GM18526 (cell line): ENCODE measurements around the gene CLDND1.

Source experiments
- POLR2A ChIP-seq: IDR thresholded peaks from 3 replicates; pipeline ENCODE4 v1.6.1; 2011; ENCODE audit not compliant: insufficient read length; ENCODE audit errors: extremely low read depth

The CLDND1 gene

DNA sequence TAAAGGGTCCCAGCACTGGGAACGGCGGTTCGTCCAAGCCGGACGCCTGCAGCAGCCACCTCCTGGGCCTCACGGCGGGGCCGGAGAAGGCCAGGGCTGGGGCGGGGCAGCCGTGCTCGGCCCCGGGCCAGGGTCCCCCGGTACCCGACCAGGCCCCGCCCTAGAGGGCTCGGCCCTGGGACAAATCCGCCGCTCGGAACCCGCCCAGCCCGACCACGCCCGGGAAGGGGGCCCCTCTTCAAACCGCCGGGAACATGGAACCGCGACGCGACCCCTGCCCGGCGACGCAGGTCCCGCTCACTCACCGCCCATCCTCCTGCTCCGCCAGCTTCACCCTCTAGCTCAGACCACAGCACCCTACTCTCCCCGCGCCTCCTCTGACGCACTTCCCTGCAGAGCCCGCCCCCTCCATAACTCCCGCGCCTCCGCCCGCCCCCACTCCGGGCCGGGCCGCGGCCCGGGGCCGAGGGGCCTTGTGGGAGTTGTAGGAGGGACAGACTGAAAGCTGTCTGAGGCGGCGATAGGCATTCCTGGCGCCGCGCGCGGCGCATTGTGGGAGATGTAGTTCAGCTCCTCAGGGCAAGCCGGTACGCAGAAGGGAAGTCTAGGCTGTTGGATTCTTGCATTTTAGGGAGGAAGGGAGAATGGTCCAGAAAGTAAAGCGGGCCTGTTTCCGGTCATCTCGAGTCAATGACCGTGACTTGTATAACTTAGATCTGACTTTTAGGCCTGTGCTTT lies at the start of gene CLDND1:
Gene CLDND1, minus strand, starts transcription at position 359 of the 738 bp plus-strand sequence. CDS start 1,478 bp downstream, outside the sequence.
- peak; percentile 84 for TF ChIP-seq POLR2A

DNA sequence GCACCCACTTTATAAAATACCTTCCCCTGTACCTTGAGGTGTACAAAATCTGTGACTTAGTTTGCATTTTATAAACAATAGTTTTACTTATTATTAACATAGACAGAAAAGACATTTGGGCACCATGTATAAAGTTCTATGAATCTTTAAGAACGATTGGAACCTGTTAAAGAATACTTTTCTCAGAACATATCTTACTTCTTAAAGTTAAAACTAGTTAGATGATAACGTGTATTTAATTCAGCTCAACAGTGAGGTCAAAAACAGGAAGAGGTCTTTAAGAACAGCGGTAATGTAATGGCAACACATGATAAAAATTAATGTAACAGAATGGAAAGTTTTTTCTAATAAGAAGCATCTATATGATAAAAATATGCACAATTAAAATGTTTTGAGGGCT lies 45.7 kb upstream of the CLDND1 start:
- no peak for TF ChIP-seq POLR2A

DNA sequence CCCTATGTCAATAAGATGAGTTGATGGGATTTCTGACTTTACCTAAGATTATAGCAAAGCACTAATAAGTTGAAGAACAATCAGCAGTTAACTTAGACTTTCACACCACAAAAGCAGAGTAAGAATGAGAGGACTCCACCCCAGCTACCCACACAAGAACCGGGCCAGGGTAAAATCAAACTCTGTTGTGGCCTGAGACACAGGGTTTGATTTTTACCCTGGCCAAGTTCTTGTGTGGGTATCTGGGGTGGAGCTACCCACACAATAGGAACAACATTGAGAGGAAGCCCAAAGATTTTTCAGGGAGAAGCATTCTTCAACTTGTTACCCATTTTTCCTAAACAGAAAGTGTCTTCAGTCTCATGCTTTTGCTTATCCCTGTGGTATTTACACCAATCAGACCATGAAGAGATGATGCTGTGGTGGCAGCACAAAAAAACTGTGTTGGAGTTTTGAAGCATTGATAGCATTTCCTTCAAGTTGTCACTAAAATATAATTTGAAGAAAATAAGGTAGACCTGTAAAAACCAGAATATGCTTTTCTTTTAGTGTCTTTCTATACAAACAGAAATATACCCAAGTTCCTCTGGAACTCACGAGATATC lies 45.1 kb upstream of the CLDND1 start:
- TF ChIP-seq POLR2A, result no peak

DNA sequence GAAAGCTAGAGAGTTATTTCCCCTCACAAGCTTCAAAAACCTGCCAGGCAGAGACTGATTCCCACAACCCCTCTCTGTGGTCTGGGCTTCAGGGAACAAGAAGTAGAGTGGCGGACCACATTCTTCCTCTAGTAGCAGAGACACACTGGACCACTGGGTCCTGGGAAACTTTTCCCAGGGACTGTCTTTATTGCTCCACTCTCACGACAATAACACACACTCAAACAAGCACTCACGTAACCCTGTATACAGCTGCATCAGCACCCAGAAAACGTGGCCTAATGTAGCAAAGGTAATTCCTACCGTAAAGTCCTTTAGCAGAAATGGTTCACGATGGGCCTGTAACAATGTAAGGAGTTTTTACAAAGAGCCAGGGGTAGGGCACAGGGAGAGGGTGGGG lies 43.1 kb upstream of the CLDND1 start:
- TF ChIP-seq POLR2A, result no peak

DNA sequence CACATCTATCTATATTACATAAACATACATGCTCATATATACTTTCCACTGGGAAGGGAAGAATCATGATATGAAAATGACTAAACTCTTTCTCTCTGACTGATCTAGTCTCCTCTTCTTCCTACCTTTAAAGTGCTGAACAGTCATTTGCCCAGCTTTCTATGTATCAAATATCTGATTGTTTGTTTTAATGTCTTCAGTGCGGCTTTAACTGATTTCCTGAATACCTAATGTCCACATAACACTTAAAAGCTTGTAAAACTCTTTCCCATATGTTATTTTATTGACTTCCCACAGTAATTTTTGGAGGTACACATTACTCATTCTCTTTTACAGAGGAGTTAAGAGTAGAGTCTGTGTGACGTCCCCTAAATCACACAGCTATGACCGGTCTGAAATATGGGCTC lies 42.5 kb upstream of the CLDND1 start:
- no peak for TF ChIP-seq POLR2A

DNA sequence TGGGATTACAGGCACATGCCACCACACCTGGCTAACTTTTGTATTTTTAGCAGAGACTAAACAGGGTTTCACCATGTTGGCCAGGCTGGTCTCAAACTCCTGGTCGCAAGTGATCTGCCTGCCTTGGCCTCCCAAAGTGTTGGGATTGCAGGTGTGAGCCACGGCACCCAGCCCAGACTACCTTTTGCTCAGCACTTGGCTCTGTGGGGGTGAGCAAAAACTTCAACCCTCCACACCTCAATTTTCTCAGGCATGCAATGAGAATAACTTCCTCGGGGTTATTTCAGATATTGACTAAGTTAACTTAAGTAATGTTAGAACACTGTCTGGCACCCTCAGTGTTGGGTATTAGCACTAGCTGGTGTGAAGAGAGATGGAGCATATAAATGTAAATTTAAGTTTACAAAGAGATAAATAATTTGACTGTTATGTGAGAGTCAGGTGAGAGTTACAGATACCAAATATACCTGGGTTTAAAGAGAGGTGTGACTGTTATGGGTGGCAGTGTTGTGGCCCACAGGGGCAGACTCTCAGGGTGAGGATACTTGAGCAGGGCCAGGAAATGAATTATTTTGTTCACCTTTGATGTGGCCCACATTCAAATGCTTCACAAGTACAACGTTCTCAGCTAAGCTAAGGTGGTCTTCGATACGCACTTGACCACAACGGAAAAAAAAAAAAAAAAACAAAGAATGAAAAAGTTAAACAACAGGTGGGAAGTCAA lies 41.7 kb upstream of the CLDND1 start:
- peak; percentile 31 for TF ChIP-seq POLR2A

DNA sequence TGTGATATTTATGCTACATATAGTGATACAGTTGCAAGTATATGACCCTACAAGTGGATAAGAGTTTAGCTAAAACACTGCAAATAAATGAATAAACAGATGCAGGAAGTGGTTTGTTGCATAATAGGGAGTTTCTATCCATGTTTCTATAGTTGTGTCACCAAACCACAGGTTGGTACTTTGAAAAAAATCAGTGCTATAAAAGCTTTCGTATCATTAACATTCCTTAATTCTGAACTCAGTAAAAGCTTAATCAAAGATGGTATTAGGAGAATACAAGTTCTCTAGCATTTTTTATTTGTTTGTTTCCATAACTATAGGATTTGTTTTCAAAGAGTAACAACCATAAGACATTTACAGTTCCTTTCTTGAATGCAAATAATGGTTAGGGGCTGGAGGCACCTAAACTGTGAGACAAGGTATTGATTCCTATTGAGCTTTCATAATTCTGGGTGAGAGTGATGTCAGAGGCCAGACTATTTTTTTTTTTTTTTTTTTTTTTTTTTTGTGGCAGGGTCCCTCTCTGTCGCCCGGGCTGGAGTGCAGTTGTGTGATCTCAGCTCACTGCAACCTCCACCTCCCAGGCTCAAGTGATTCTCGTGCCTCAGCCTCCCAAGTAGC lies 41.1 kb upstream of the CLDND1 start:
- TF ChIP-seq POLR2A, result no peak

DNA sequence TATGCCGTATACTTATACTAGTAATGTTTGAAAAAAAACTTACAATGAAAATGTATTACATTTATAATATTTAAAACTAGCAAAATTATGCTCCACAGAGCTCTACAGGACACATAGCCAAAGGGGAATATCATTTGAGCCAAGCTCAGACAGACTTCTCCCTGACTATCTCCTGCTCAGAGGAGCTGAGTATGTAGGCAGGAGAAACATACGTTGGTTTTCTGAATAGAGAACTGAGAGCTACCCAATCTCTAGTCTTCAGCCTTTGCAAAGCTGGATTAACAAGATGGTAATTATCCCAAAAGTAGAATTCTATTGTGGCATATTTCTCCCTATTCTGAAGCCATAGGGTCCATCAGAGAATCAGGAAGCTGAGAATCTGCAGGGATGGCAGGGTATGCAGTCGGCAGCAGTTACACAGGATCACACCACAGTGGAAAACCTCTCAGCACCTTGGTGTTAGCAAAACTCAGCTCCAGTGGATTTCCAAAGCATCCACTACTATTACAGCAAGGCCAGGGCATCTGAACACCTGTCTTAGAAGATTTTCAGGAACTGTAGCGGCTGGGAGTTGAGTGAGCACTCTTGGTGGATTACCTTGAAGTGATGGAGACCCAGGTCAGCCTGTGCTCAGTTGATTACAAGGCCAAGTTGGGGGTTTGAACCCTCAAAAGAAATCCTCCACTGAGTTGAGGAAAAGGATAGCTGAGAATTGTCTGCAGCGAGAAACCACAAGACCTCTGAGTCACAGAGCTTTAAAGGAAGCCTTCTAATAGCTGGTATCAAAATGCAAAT lies 39.2 kb upstream of the CLDND1 start:
- TF ChIP-seq POLR2A, result peak; percentile 47

DNA sequence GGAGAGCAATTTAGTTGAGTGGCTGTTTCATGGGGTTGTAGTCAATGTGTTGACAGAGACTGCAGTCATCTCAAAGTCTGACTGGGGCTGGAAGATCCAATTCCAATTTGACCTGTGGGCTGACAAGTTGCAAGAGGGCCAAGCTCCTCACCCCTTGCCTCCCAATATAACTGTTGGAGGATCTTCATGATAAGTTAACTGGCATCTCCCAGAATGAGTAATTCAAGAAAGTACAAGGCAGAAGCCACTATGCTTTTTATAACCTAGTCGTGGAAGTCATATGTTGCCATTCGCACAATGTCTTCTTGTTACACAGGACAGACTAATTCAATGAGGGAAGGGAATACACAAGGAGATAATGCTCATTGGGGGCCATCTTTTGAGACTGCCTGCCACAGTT lies 38.2 kb upstream of the CLDND1 start:
- TF ChIP-seq POLR2A, result peak; percentile 30

DNA sequence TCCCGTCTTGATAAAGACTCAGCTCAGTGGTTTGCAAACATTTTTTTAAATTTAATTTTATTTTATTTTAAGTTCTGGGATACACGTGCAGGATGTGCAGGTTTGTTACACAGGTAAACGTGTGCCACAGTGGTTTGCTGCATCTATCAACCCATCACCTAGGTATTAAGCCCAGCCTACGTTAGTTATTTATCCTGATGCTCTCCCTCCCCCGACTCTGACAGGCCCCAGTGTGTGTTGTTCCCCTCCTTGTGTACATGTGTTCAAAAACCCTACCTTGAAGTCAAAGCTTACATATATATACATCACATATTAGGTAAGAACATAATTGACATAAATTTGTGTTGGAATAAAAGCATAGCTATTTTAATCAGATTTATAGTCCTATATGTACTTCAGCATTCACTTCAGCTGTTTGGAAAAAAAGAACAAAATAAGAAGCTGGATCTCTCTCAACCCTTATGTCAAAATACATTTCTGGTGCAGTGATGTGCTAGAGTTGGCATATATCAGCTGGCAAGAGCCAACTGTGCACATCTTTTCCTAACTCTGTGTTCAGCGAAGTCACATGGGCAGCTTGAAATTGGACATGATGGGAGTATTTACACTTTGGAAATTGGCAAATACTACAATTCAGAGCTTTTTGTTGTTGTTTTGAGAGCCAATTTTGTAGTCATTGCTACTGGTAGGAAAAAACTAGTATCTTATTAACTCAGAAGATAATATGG lies 35.6 kb upstream of the CLDND1 start:
- TF ChIP-seq POLR2A, result no peak

DNA sequence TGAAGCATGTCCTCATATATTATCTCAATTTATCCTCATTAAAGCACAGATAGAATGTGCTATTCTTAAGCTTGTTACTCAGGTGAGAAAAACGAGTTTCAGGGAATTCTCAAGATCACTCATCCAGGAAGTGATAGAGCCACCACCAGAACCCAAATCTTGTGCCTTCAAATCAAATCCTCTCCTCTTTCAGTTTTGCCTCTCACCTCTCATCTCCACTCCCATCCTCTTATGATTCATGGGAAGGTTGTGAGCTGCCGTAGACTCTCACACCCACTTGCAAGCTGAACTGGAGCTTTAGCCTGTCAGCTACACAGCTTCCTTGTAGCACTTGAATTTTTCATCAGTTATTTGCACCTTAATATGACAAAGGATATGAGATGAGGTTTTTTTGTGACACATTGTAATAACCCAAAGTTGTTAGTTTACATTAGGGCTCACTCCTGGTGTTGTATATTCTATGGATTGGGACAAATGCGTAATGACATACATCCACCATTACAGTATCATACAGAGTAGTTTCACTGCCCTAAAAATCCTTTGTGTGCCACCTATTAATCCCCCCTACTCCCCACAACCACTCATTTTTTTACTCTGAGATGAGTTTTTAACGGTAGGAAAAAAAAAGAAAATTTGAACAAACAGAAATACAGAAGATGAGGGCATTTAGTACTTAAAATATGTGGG lies 34.8 kb upstream of the CLDND1 start:
- peak; percentile 40 for TF ChIP-seq POLR2A

DNA sequence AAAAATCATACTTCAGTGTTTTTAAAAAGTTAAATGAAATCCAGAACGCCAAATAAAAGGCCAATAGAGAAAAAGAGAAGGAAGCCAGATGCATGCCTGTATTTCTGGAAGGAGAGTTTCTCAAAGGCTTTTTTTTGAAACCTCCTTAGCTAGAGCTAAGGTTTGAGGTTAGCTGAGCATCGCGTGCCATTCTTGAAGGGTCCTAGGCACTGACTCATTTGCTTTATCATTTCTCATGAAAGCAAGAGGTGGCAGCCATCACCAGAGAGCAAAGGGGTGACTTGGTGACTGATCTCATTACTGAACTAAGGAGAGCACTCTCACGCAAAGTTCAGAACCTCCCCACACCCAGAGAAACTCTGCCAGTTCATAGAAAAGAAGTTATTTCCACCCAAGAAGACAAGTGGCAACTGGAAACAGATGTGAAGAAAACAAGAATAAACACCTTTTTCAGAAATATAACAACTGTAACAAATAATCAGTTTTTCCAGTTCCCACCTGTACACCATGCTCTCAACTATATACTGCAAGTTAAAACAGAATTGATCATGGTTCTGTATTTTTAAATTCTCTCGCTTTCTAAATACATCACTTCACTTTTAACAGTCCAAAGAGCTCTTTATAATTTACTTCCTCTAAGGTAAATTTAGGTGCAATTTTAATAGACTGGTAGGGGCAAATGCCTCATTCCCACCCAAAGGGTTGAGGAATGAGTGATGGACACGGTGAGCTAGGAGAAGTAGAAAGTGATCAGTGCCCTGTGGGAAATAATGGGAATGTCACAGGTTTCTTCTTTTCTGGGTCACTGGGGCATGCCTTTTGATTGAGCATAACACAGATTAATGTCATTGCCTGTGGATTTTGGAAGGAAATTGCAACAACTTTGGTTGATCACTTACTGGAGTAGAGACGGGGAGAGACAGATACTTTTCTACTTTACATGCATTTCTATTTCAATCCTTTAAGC lies 33.7 kb upstream of the CLDND1 start:
- TF ChIP-seq POLR2A, result peak; percentile 36

DNA sequence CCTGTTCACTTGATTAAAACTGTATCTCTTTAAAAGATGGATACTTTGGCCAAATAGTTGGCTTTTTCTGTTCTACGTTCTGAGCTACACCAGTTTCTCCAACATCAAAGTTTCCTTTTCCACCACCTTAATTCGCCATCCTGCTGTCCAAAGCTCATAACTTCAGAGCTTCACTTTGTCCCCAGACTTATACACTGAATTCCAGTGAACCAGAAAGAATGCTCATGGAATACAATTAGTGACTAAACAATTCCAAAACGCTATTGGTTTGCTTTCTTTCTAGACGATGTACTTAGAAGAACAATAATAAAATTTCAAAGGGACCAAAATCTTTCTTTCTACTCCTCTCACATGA lies 32.3 kb upstream of the CLDND1 start:
- no peak for TF ChIP-seq POLR2A
